Endothelial cell of umbilical vein (primary cell): ENCODE results near the gene CDCA3. TPM values are rescaled to one million over a fixed set of nuclear protein-coding genes. Genes with fewer than 3 reads are reported as not detected.

Experiments
- BruUV-seq: library from RNA; stranded (reverse); fragments of 400-500 nt; replicated peaks from 2 replicates; lab custom pipeline; 2021; lab: Mats Ljungman, UMichigan
- CTCF ChIA-PET: fragments of 300-600, 350-600 bp; sonication (Branson Sonifier 250); formaldehyde crosslinking; loops from one replicate; lab custom pipeline; 2021; ENCODE audit warnings: antibody characterized with exemption, inconsistent platforms; lab: Charles Lee
- POLR2A ChIA-PET: fragments of 300-600, 350-600 bp; sonication (Branson Sonifier 250); formaldehyde crosslinking; loops from one replicate; lab custom pipeline; 2021; ENCODE audit warnings: antibody characterized with exemption, inconsistent platforms; lab: Charles Lee
- DNase-seq: peaks from one replicate; pipeline ENCODE4 v3.0.0-alpha.2; 2011; ENCODE audit warnings: low read depth, low spot score
- FAIRE-seq: peaks from 2 replicates; lab custom pipeline; 2011; peaks lifted over from hg19 to GRCh38; lab: Jason Lieb, UNC
- H2AFZ ChIP-seq: 2 replicates; pipeline ENCODE4 v1.6.0; 2012; ENCODE audit warnings: low read depth, low read length, control low read depth, inconsistent platforms
- H3K27ac ChIP-seq: 2 replicates; pipeline ENCODE4 v1.5.1; 2011; ENCODE audit warnings: low read depth, mild to moderate bottlenecking, control low read depth, low read length, moderate library complexity; ENCODE audit not compliant: insufficient read depth
- H3K27me3 ChIP-seq, 2 experiments: 2 replicates each; pipeline versions ENCODE4 v1.6.0 to v1.6.1; 2011; ENCODE audit warnings: low read length in 2 of 2, mixed read lengths in 1 of 2; ENCODE audit not compliant: control insufficient read depth in 2 of 2, insufficient read depth in 2 of 2
- H3K36me3 ChIP-seq, 2 experiments: 2 replicates in 1 of 2; 3 replicates in 1 of 2; pipeline ENCODE4 v1.5.1; 2011; ENCODE audit warnings: low read length in 2 of 2, mild to moderate bottlenecking in 1 of 2, moderate library complexity in 1 of 2; ENCODE audit not compliant: control insufficient read depth in 2 of 2, insufficient read depth in 2 of 2; ENCODE audit errors: extremely low read depth in 1 of 2
- H3K4me1 ChIP-seq: 3 replicates; pipeline ENCODE4 v1.5.1; 2011; ENCODE audit warnings: mild to moderate bottlenecking, low read length; ENCODE audit not compliant: control insufficient read depth, insufficient read depth; ENCODE audit errors: extremely low read depth
- H3K4me2 ChIP-seq: 2 replicates; pipeline ENCODE4 v1.6.1; 2011; ENCODE audit warnings: low read length, control low read depth, mixed read lengths; ENCODE audit not compliant: insufficient read depth
- H3K4me3 ChIP-seq, 3 experiments: fragments of 200-600 bp in 1 of 3; sonication (generic), shearing (Covaris generic) in 1 of 3; replicated peaks in 1 of 3; 2 replicates each; pipeline ENCODE4 v1.5.1; 2011 to 2016; ENCODE audit warnings: control low read depth in 3 of 3, low read length in 3 of 3, mild to moderate bottlenecking in 2 of 3, inconsistent platforms in 1 of 3, low read depth in 1 of 3, moderate library complexity in 1 of 3; ENCODE audit not compliant: insufficient read depth in 1 of 3
- H3K79me2 ChIP-seq: 2 replicates; pipeline ENCODE4 v1.6.0; 2012; ENCODE audit warnings: low read length, inconsistent platforms; ENCODE audit not compliant: control insufficient read depth, insufficient read depth
- H3K9ac ChIP-seq: replicated peaks from 2 replicates; pipeline ENCODE3; 2011; ENCODE audit warnings: low read length, control low read depth; ENCODE audit not compliant: insufficient read depth; ENCODE audit errors: extremely low read depth
- H3K9me1 ChIP-seq: replicated peaks from 3 replicates; pipeline ENCODE4 v1.6.0; 2011; ENCODE audit warnings: mild to moderate bottlenecking, low read length; ENCODE audit not compliant: control insufficient read depth, insufficient read depth; ENCODE audit errors: extremely low read depth
- H3K9me3 ChIP-seq: replicated peaks from 2 replicates; pipeline ENCODE4 v1.5.1; 2012; ENCODE audit warnings: low read length, inconsistent platforms; ENCODE audit not compliant: control insufficient read depth, insufficient read depth
- H4K20me1 ChIP-seq: replicated peaks from 2 replicates; pipeline ENCODE3; 2011; ENCODE audit warnings: mild to moderate bottlenecking, low read length; ENCODE audit not compliant: control insufficient read depth, insufficient read depth; ENCODE audit errors: extremely low read depth
- EZH2 ChIP-seq: IDR thresholded peaks from 2 replicates; pipeline ENCODE4 v1.6.1; 2012; ENCODE audit warnings: borderline replicate concordance, low read depth, mild to moderate bottlenecking, moderate library complexity, low read length, inconsistent platforms; ENCODE audit not compliant: severe bottlenecking
- FOS ChIP-seq: IDR thresholded peaks from 2 replicates; pipeline ENCODE4 v1.6.1; 2011; ENCODE audit warnings: mild to moderate bottlenecking, low read length, moderate library complexity, borderline replicate concordance; ENCODE audit not compliant: insufficient read depth
- GATA2 ChIP-seq: IDR thresholded peaks from 2 replicates; pipeline ENCODE4 v1.7.0; 2011; ENCODE audit warnings: low read depth, mild to moderate bottlenecking, moderate library complexity, mixed read lengths, low read length; ENCODE audit not compliant: insufficient read length, insufficient read depth
- JUN ChIP-seq: IDR thresholded peaks from 2 replicates; pipeline ENCODE4 v1.6.1; 2011; ENCODE audit warnings: borderline replicate concordance, low read depth; ENCODE audit not compliant: insufficient read length, insufficient read depth
- MAX ChIP-seq: IDR thresholded peaks from 2 replicates; pipeline ENCODE4 v1.6.1; 2011; ENCODE audit not compliant: insufficient read depth, insufficient read length
- MYC ChIP-seq: IDR thresholded peaks from one replicate; pipeline ENCODE4 v1.6.1; 2011; ENCODE audit warnings: mild to moderate bottlenecking, low read depth, low read length
- POLR2A ChIP-seq: IDR thresholded peaks from 2 replicates; pipeline ENCODE4 v1.6.1; 2012; ENCODE audit warnings: low read depth, mild to moderate bottlenecking, control low read depth, low read length
- POLR2AphosphoS5 ChIP-seq: IDR thresholded peaks from 2 replicates; pipeline ENCODE4 v1.6.1; 2012; ENCODE audit warnings: low read depth, mild to moderate bottlenecking, control low read depth, low read length, moderate library complexity; ENCODE audit not compliant: insufficient read depth
- dilution Hi-C: fragments of 300-500 bp; cut with MboI; formaldehyde crosslinking; loops from one replicate; pipeline ENCODE4 v1.15.0; 2019; ENCODE audit warnings: low sequenced_read_pairs; ENCODE audit not compliant: extremely low pct_ligation_motif_present
- intact Hi-C: fragments of 100-400 bp; cut with micrococcal nuclease; formaldehyde crosslinking; loops from one replicate; pipeline ENCODE4 v1.10.0; 2022
- polyA plus RNA-seq, 4 experiments: library from polyadenylated mRNA; depleted of rRNA in 3 of 4; stranded (reverse) in 3 of 4; unstranded in 1 of 4; fragments of >200 nt; gene quantifications; 2 replicates each; pipeline versions ENCODE4 v1.2.1 to v1.2.3, GENCODE V29; 2011 to 2012; ENCODE audit warnings: missing spikeins in 1 of 4
- total RNA-seq: library from RNA; stranded (reverse); gene quantifications from 2 replicates; pipeline ENCODE4 v1.2.3, GENCODE V29; 2021
- TF ChIP-seq, protein P1 (sequence below), 2 donors: IDR thresholded peaks; 1 replicate in 1 of 2; 2 replicates in 1 of 2; pipeline ENCODE4 v1.5.1; 2011; ENCODE audit warnings: low read length in 2 of 2, mild to moderate bottlenecking in 2 of 2, moderate library complexity in 2 of 2, control low read depth in 1 of 2, inconsistent platforms in 1 of 2, low read depth in 1 of 2; ENCODE audit not compliant: insufficient read depth in 1 of 2; ENCODE audit errors: extremely low read depth in 1 of 2

CDCA3 gene
- total and polyA plus RNA-seq, 2 donors (not counting 3 experiments of a cell fraction or from before 2014, with no cell fraction given) = 44.3 to 53.5 TPM

DNA sequence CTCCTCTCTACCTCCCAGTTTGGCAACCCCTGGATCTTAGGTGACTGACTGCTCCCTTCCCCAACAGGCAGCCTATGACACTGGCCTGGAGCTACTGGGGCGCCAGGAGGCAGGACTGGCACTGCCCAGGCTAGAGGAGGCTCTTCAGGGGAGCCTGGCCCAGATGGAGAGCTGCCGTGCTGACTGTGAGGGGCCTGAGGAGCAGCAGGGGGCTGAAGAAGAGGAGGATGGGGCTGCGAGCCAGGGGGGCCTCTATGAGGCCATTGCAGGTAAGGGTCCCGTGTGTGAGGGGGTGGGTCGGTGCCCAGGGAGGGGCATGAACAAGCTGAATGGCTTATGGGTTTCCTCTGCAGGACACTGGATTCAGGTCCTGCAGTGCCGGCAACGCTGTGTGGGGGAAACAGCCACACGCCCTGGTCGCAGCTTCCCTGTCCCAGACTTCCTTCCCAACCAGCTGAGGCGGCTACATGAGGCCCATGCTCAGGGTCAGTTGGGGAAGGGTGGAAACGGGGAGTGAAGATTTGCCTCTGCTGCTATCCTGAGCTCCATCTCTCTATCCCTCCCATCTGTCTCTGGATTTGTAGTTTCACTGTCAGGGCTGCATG is 20.7 kb downstream of the CDCA3 start:
- no peak for TF ChIP-seq FOS
- no peak for TF ChIP-seq JUN
- TF ChIP-seq POLR2A = no peak
- TF ChIP-seq, protein P1, sequence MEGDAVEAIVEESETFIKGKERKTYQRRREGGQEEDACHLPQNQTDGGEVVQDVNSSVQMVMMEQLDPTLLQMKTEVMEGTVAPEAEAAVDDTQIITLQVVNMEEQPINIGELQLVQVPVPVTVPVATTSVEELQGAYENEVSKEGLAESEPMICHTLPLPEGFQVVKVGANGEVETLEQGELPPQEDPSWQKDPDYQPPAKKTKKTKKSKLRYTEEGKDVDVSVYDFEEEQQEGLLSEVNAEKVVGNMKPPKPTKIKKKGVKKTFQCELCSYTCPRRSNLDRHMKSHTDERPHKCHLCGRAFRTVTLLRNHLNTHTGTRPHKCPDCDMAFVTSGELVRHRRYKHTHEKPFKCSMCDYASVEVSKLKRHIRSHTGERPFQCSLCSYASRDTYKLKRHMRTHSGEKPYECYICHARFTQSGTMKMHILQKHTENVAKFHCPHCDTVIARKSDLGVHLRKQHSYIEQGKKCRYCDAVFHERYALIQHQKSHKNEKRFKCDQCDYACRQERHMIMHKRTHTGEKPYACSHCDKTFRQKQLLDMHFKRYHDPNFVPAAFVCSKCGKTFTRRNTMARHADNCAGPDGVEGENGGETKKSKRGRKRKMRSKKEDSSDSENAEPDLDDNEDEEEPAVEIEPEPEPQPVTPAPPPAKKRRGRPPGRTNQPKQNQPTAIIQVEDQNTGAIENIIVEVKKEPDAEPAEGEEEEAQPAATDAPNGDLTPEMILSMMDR (IDR thresholded peaks at IDR 0.05; ENCODE audit: extremely low read depth in 1 of 2, insufficient read depth in 1 of 2, low read depth in 1 of 2, low read length in 2 of 2) = no peak
- no peak for TF ChIP-seq MYC
- no peak for TF ChIP-seq GATA2
- TF ChIP-seq EZH2 = no peak
- TF ChIP-seq MAX = no peak
- TF ChIP-seq POLR2AphosphoS5 = no peak
- dilution Hi-C loops (no loop called here), intact Hi-C loops (no loop called here)
- peaks cover 25% of the 10 kb centered on the region for H3K79me2 ChIP-seq
- H3K4me2 ChIP-seq = no peak overlapping the region
- CTCF ChIA-PET = interaction anchor here (1.3 to 12.0 kb wide), 3 partner anchors 18 to 210 kb away, joined by 3 to 148 read pairs (median 3); partner anchors contain the start of gene MLF2
- POLR2A ChIA-PET = interaction anchor here (0.5 to 0.9 kb wide), 2 partner anchors 22 to 90 kb away, joined by 3 to 6 read pairs; no protein-coding TSS in a partner anchor
- FAIRE-seq (no peak), DNase-seq (no peak)
- no peak overlapping the region for H3K4me3 ChIP-seq
- H3K27ac ChIP-seq = no peak overlapping the region
- H2AFZ ChIP-seq = no peak overlapping the region
- H3K9ac ChIP-seq = no peak overlapping the region
- H3K4me1 ChIP-seq = peaks cover 14% of the 10 kb centered on the region
- H3K36me3 ChIP-seq = peaks cover 0 to 18% of the 10 kb centered on the region in 2 experiments
- H3K9me1 ChIP-seq = no peaks in the 10 kb centered on the region
- no peaks in the 10 kb centered on the region for H3K27me3 ChIP-seq
- BruUV-seq = no TSS peak
- H4K20me1 ChIP-seq = no peaks in the 10 kb centered on the region
- H3K9me3 ChIP-seq = no peaks in the 10 kb centered on the region
